OCI-LY1 (cell line): ENCODE measurements around the gene CAT.
"Not testable (repeated sequence)": the region's sequence is repeated elsewhere in the genome, so short reads cannot be mapped to it uniquely, and the experiment has no call there.

ENCODE experiments used
- EZH2 ChIP-seq: fragments of 200-600 bp; sonication (generic), shearing (Covaris generic); IDR thresholded peaks from 2 replicates; pipeline ENCODE4 v1.8.0; 2017; ENCODE audit warnings: borderline replicate concordance, mixed run types, mild to moderate bottlenecking, antibody characterized with exemption, low read length, moderate library complexity, mixed read lengths
- TF ChIP-seq, protein P1 (sequence below): fragments of 200-600 bp; sonication (generic), shearing (Covaris generic); IDR thresholded peaks from 2 replicates; pipeline ENCODE4 v1.5.1; 2017; ENCODE audit warnings: mild to moderate bottlenecking, antibody characterized with exemption, low read length, moderate library complexity, mixed read lengths

DNA sequence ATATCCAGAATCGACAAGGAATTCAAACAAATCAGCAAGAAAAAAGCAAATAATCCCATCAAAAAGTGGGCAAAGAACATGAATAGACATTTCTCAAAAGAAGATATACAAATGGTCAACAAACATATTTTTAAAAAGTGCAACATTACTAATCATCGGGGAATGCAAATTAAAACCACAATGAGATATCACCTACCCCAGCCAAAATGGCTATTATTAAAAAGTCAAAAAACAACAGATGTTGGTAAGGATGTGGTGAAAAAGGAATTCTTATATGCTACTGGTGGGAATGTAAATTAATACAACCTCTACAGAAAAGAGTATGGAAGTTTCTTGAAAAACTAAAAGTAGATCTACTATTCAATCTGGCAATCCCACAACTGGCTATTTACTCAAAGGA, 13.9 kb upstream of the CAT start:
- TF ChIP-seq, protein P1, sequence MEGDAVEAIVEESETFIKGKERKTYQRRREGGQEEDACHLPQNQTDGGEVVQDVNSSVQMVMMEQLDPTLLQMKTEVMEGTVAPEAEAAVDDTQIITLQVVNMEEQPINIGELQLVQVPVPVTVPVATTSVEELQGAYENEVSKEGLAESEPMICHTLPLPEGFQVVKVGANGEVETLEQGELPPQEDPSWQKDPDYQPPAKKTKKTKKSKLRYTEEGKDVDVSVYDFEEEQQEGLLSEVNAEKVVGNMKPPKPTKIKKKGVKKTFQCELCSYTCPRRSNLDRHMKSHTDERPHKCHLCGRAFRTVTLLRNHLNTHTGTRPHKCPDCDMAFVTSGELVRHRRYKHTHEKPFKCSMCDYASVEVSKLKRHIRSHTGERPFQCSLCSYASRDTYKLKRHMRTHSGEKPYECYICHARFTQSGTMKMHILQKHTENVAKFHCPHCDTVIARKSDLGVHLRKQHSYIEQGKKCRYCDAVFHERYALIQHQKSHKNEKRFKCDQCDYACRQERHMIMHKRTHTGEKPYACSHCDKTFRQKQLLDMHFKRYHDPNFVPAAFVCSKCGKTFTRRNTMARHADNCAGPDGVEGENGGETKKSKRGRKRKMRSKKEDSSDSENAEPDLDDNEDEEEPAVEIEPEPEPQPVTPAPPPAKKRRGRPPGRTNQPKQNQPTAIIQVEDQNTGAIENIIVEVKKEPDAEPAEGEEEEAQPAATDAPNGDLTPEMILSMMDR, result not testable (repeated sequence)
- not testable (repeated sequence) for TF ChIP-seq EZH2
